Measurements from ENCODE around the gene SPSB2.

Gene SPSB2

GRCh38 chr12:6829536-6830220 is 43.4 kb downstream of the SPSB2 start:
- no peak for DNase-seq

DNA sequence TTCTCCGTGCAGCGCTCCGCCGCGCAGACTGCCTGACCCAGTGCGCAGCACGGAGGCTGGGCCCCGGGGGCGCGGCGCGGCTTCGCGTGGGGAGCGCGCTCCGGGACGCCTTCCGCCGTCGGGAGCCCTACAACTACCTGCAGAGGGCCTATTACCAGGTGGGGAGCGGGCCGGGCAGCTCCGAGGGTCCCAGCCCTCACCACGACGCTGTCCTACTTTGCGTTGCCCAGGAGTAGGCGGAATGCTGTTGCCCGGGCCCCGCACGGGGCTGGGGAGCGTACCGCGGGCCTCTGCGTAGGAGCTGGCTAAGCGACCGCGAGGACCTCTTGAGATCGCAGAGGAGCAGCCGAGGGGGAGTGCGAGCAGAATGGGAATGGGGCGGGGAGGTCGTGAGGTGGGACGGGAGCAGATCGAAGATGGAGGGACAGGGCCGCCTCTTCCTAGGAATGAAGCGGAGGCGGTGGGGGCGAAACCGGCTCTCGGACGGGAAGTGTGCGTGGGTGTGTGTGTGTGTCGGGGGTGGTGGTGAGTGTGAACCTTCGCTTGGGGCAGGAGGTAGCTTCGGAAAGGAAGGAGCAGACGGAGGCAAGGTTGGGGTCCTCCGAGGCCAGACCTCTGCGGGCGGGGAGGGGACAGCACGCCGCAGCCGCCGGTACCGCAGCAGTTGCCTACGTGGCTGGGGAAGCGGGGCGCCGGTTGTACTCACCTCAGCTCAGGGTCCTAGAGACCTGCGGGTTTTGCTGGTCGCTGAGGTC is 44.1 kb downstream of the SPSB2 start:
- DNase-seq, result peak; percentile 46

DNA sequence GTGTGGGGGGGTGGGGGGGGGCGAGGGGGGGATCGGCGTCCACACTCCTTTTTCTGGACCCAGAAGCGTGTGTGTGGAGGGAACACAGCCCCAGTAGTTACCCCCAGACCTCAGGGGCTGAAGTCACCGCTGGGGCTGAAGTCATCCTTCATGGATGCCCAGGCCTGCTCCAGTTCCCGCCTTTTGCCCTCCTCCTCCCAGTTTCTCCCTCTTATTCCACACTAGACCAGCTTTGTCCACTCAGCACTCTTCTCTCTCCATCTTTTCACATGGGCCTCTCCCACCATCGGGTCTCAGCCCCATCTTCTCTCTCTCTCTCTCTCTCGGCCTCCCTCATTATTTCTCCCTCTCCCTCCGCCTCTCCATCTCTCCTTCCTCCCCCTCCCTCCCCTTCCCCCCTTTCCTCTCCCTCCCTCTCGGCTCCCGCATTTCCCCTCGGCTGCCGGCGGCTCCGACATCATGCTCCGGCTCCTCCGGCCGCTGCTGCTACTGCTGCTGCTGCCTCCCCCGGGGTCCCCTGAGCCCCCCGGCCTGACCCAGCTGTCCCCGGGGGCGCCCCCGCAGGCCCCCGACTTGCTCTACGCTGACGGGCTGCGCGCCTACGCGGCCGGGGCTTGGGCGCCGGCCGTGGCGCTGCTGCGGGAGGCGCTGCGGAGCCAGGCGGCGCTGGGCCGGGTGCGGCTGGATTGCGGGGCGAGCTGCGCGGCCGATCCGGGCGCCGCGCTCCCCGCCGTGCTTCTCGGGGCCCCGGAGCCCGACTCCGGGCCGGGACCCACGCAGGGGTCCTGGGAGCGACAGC is 44.9 kb downstream of the SPSB2 start, which contains the start of gene P3H3:
Gene P3H3 (plus strand): TSS at position 426 of the 799 bp plus-strand sequence. CDS start 34 bp downstream, at position 460.
- no peak for DNase-seq

DNA sequence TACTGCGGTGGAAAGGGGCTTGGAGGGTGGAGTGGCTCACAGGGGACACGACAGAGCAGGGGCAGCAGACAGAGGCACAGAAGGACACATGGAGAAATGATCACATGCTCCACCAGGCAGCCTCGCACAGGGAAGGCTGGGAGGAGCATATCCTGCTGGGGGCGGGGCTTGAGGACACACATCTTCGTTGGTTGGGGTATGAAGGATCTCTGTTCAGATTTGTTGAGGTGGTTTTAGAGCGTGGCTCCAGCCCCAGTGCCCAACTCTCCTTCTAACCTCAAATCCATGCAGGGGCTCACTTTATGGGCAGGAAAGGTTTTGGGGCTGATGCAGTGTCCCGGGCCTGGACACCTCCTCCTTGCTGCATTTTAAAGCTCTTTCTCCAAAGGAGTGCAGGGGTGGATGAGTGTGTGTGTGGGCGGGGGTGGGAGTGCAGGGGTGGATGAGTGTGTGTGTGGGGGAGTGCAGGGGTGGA is 45.6 kb downstream of the SPSB2 start:
- peak; percentile 47 for DNase-seq

GRCh38 chr12:6826734-6827436 is 46.2 kb downstream of the SPSB2 start:
- no peak for DNase-seq

DNA sequence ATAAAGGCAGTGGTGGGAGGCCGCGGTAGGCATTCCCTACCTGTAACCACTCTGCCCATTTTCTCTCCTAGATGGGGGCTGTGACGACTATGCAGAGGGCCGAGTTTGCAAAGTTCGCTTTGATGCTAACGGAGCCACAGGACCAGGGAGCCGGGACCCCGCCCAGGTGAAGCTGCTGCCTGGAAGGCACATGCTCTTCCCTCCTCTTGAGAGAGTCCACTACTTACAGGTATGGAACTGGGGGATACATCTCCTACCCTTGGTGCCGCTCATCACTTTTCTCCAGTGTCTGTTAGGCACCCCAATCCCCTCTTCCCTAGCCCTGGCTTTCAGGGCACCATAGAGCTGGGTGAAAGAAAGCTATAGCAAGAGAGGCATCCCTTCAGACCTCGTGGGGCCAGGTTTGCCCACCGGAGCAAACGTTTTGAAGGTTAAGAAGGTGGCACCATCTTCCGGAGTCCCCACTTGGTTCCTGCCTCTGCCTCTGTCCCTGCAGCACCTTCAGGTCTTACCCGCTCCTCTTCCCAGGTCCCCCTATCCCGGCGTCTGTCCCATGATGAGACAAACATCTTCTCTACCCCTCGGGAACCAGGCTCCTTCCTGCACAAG is 46.9 kb downstream of the SPSB2 start:
- DNase-seq, result no peak

- DNase-seq, result peak; percentile 81
Measured at GRCh38 chr12:6825398-6826124, 47.5 kb downstream of the SPSB2 start.

- DNase-seq, result no peak
Measured at GRCh38 chr12:6824901-6825381, 48.2 kb downstream of the SPSB2 start.

- no peak for DNase-seq
Measured at GRCh38 chr12:6824085-6824775, 48.9 kb downstream of the SPSB2 start.

DNA sequence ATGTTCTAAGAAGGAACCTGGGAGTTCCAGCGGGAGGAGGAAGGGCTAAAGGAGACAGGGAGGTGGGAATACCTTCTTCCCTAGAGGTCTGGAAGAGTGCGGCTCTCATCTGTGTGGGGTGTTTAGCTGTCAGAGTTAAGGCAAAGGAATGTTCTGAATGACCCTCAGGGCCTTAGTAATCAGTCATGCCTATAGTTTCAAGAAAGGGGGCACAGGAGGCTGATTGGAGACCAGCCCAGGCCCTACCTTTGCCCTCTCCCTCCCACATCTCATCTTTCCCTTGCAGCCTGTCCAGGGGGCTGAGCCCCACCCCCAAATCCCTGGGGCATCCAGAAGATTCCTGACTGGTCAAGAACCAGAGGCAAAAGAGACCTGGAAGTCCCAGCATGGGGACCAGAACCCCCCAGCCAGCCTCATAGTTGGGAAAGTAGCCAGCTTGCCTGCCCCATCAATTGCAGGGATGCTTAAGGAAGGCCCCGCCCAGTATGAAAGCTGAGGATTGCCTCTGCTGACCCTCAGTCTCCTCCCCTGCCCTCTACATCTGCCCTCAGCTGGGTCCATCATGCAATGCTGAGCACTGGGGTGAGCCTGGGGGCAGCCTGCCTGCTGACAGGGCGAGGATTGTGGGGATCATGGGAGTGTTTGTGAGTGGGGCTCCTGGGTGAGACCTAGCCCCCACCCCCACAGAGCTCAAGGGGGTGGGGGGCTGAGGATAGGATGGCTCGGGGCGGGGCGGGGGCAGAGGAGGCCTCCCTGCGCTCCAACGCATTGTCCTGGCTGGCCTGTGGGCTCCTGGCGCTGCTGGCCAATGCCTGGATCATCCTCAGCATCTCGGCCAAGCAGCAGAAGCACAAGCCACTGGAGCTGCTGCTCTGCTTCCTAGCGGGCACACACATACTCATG is 49.7 kb downstream of the SPSB2 start:
- no peak for DNase-seq

DNA sequence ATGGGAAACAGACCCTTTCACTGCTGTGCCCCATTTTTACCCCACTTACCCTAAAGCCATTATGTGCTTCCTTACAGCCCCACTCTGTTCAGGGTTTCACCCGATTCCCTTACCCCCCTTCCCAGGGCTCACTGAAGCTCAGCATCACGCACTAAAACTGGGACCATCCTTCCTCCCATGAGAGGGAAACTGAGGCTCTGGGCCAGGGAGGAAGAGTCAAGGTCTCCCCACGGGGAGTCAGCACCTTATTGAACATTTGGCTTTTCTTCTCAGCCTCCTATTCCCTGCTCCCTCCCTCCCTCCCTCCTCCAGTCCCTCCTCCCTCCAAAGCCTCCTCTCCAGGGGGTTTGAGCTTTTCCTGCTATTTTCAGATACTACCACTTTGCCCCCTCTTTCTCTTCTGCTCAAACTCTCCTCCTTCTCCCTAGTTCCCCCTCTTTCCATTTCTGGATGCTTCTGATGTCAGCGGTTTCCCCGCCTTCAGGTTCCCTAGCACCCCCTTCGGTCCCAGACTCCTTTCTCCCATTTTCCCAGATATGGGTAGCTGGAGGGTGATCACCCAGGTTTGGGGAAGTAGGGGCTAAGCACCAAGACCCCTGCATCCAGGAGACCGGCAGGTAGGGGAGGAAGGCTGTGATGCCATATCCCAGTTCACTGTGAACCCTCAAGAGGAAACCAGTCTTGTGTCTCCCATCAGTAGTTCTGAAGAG is 50.5 kb downstream of the SPSB2 start:
- no peak for DNase-seq

- no peak for DNase-seq
Measured at GRCh38 chr12:6821591-6822425, 51.3 kb downstream of the SPSB2 start, which contains the start of gene GPR162. GPR162 (plus strand) TSS chr12:6821821; CDS start chr12:6823899, 2,078 bp downstream.

All from activated CD8-positive, alpha-beta memory T cell treated with anti-CD3 and anti-CD28 coated beads, Interleukin-2, amount 50 U/mL, for 4 hours (primary cell).